PFSK-1 (cell line): ENCODE results near the gene MIOX.

Experiments
- FOXP2 ChIP-seq: optimal IDR thresholded peaks from 2 replicates; pipeline ENCODE3; 2011; ENCODE audit warnings: borderline replicate concordance, control low read depth, inconsistent platforms; ENCODE audit not compliant: insufficient read depth; ENCODE audit errors: extremely low read length, extremely low read depth
- POLR2AphosphoS5 ChIP-seq: IDR thresholded peaks from 2 replicates; pipeline ENCODE4 v1.6.1; 2012; ENCODE audit warnings: low read depth, mild to moderate bottlenecking, control low read depth, low read length, moderate library complexity
- SIN3A ChIP-seq: IDR thresholded peaks from 2 replicates; pipeline ENCODE4 v1.6.1; 2012; ENCODE audit warnings: mild to moderate bottlenecking, low read length, moderate library complexity, borderline replicate concordance; ENCODE audit not compliant: insufficient read depth
- TAF1 ChIP-seq: IDR thresholded peaks from 2 replicates; pipeline ENCODE4 v1.6.1; 2012; ENCODE audit warnings: low read length, control low read depth, borderline replicate concordance; ENCODE audit not compliant: insufficient read depth
- TF ChIP-seq, protein P1 (sequence below), 2 experiments: IDR thresholded peaks; 2 replicates each; pipeline versions ENCODE4 v1.6.1 to v1.8.0; 2011 to 2012; ENCODE audit warnings: low read depth in 2 of 2, low read length in 2 of 2, control low read depth in 1 of 2, inconsistent platforms in 1 of 2, mild to moderate bottlenecking in 1 of 2, moderate library complexity in 1 of 2; ENCODE audit not compliant: insufficient read depth in 1 of 2

DNA sequence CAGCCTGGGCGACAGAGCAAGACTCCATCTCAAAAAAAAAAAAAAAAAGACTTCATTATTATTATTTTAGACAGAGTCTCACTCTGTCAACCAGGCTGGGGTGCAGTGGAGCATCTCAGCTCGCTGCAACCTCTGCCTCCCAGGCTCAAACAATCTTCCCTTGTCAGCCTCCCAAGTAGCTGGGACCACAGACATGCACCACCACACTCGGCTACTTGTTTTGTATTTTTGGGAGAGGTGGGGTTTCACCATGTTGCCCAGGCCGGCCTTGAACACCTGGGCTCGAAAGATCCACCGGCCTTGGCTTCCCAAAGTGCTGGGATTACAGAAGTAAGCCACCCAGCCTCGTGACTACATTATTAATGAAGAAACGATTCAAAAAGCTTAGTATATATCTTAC lies 48.5 kb downstream of the MIOX start:
- TF ChIP-seq TAF1, result no peak
- TF ChIP-seq POLR2AphosphoS5, result no peak
- no peak for TF ChIP-seq SIN3A
- TF ChIP-seq, protein P1, sequence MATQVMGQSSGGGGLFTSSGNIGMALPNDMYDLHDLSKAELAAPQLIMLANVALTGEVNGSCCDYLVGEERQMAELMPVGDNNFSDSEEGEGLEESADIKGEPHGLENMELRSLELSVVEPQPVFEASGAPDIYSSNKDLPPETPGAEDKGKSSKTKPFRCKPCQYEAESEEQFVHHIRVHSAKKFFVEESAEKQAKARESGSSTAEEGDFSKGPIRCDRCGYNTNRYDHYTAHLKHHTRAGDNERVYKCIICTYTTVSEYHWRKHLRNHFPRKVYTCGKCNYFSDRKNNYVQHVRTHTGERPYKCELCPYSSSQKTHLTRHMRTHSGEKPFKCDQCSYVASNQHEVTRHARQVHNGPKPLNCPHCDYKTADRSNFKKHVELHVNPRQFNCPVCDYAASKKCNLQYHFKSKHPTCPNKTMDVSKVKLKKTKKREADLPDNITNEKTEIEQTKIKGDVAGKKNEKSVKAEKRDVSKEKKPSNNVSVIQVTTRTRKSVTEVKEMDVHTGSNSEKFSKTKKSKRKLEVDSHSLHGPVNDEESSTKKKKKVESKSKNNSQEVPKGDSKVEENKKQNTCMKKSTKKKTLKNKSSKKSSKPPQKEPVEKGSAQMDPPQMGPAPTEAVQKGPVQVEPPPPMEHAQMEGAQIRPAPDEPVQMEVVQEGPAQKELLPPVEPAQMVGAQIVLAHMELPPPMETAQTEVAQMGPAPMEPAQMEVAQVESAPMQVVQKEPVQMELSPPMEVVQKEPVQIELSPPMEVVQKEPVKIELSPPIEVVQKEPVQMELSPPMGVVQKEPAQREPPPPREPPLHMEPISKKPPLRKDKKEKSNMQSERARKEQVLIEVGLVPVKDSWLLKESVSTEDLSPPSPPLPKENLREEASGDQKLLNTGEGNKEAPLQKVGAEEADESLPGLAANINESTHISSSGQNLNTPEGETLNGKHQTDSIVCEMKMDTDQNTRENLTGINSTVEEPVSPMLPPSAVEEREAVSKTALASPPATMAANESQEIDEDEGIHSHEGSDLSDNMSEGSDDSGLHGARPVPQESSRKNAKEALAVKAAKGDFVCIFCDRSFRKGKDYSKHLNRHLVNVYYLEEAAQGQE (IDR thresholded peaks at IDR 0.05; ENCODE audit: insufficient read depth in 1 of 2, low read depth in 2 of 2, low read length in 2 of 2), result no peak
- TF ChIP-seq FOXP2, result no peak
